ENCODE measurements around the gene COQ9.

DNA sequence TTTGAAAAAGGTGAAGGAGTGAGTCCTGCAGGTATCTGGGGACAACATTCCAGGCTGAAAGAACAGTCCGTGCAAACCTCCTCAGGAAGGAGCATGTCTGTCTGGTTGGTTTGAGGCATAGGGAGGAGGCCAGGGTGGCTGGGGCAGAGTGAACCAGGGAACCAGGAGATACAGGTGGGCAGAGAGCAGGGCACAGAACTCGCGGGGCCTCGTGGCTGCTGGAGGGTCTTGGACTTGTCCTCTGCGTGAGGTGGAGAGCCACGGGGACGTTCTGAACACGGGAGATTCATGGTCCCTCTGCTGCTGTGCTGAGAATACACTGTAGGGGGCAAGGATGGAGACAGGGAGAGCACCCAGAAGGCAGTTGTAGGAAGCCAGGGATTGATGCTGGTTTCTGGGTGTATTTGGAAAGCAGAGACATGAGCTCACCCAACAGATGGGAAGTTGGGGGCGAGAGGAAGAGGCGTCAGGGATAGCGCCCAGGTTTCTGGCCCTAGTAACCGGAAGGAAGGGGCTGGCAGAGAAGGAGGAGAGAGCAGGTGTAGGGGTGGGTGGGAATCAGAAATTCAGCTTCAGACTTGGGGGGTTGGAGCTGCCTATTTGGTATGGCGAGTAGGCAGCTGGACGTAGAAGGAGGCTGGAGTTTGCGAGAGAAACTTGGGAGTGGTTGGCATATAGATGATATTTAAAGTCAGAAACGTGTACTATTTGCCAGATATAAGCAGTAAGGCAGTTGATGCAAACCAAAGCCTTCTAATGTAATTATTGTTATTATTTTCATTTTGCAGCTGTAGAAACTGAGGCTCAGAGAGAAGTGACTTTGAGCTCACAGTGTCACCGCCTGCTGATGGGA lies 43.1 kb upstream of the COQ9 start, which contains the start of gene CCL17:
- TF ChIP-seq, protein P1, sequence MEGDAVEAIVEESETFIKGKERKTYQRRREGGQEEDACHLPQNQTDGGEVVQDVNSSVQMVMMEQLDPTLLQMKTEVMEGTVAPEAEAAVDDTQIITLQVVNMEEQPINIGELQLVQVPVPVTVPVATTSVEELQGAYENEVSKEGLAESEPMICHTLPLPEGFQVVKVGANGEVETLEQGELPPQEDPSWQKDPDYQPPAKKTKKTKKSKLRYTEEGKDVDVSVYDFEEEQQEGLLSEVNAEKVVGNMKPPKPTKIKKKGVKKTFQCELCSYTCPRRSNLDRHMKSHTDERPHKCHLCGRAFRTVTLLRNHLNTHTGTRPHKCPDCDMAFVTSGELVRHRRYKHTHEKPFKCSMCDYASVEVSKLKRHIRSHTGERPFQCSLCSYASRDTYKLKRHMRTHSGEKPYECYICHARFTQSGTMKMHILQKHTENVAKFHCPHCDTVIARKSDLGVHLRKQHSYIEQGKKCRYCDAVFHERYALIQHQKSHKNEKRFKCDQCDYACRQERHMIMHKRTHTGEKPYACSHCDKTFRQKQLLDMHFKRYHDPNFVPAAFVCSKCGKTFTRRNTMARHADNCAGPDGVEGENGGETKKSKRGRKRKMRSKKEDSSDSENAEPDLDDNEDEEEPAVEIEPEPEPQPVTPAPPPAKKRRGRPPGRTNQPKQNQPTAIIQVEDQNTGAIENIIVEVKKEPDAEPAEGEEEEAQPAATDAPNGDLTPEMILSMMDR (conservative IDR thresholded peaks at IDR 0.05; ENCODE audit: low read length): no peak
- TF ChIP-seq EZH2phosphoT487 (IDR thresholded peaks at IDR 0.05; ENCODE audit: borderline replicate concordance): no peak
